AG04450 (cell line): ENCODE results near the gene SYK. TPM values are rescaled to one million over a fixed set of nuclear protein-coding genes. Genes with fewer than 3 reads are reported as not detected.

Experiments
- CTCF ChIA-PET: fragments of 300-600, 350-600 bp; formaldehyde crosslinking; extraction: SDS; loops from one replicate; lab custom pipeline; 2022; ENCODE audit warnings: antibody characterized with exemption, inconsistent platforms; lab: Charles Lee
- POLR2A ChIA-PET: fragments of 350-600 bp; formaldehyde crosslinking; extraction: SDS; loops from one replicate; lab custom pipeline; 2021; ENCODE audit warnings: antibody characterized with exemption, inconsistent platforms; lab: Yijun Ruan, JAX
- DNase-seq: peaks from one replicate; pipeline ENCODE4 v3.0.0-alpha.2; 2011; ENCODE audit warnings: low read depth, low spot score
- H3K27ac ChIP-seq: one replicate; pipeline ENCODE4 v1.5.1; 2012; ENCODE audit warnings: low read depth, low read length, control low read depth
- H3K27me3 ChIP-seq: one replicate; pipeline ENCODE4 v1.6.0; 2012; ENCODE audit warnings: low read length; ENCODE audit not compliant: control insufficient read depth, insufficient read depth
- H3K4me3 ChIP-seq: 2 replicates; pipeline ENCODE4 v1.5.1; 2011; ENCODE audit warnings: mild to moderate bottlenecking, low read depth, low read length, control low read depth
- H3K9me3 ChIP-seq: 2 replicates; pipeline ENCODE4 v1.5.1; 2012; ENCODE audit warnings: low read length; ENCODE audit not compliant: control insufficient read depth, insufficient read depth
- polyA plus RNA-seq: library from polyadenylated mRNA; depleted of rRNA; stranded (reverse); fragments of >200 nt; gene quantifications from 2 replicates; pipeline ENCODE4 v1.2.3, GENCODE V29; 2011
- TF ChIP-seq, protein P1 (sequence below): IDR thresholded peaks from 2 replicates; pipeline ENCODE4 v1.5.1; 2011; ENCODE audit warnings: low read depth, low read length, control low read depth, inconsistent platforms

Gene SYK
- polyA plus RNA-seq, 1 experiment: not detected

DNA sequence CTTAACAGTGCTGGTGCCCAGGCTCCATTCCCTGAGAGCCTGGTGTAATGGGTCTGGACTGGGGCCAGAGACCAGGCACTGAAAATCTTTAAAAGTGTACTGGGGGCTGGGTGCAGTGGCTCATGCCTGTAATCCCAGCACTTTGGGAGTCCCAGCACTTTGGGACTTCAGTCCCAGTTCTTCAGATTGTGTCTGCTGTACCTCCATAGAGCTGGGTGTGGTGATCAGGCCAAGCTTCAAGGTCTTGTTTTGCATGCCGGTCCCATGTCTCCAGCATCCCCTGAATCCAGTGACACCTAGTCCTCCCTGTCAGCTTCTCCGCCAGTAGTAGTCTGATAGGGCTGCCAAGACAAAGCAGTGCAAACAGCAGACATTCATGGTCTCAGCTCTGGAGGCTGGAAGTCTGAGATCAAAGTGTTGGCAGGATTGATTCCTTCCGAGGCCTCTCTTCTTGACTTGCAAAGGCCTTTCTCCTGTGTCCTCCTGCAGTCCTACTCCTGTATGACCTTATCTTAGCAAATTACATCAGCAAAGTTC lies 108.2 kb downstream of the SYK start:
- DNase-seq: no peak
- peaks cover 7% of the 10 kb centered on the region for H3K27me3 ChIP-seq
- no peak overlapping the region for H3K27ac ChIP-seq
- TF ChIP-seq, protein P1, sequence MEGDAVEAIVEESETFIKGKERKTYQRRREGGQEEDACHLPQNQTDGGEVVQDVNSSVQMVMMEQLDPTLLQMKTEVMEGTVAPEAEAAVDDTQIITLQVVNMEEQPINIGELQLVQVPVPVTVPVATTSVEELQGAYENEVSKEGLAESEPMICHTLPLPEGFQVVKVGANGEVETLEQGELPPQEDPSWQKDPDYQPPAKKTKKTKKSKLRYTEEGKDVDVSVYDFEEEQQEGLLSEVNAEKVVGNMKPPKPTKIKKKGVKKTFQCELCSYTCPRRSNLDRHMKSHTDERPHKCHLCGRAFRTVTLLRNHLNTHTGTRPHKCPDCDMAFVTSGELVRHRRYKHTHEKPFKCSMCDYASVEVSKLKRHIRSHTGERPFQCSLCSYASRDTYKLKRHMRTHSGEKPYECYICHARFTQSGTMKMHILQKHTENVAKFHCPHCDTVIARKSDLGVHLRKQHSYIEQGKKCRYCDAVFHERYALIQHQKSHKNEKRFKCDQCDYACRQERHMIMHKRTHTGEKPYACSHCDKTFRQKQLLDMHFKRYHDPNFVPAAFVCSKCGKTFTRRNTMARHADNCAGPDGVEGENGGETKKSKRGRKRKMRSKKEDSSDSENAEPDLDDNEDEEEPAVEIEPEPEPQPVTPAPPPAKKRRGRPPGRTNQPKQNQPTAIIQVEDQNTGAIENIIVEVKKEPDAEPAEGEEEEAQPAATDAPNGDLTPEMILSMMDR: no peak
- no peaks in the 10 kb centered on the region for H3K9me3 ChIP-seq
- CTCF ChIA-PET: interaction anchor here (0.6 to 1.6 kb wide), 2 partner anchors 11 to 41 kb away, joined by 3 to 4 read pairs; no protein-coding TSS in a partner anchor
- POLR2A ChIA-PET: no interaction called here
- no peak overlapping the region for H3K4me3 ChIP-seq

DNA sequence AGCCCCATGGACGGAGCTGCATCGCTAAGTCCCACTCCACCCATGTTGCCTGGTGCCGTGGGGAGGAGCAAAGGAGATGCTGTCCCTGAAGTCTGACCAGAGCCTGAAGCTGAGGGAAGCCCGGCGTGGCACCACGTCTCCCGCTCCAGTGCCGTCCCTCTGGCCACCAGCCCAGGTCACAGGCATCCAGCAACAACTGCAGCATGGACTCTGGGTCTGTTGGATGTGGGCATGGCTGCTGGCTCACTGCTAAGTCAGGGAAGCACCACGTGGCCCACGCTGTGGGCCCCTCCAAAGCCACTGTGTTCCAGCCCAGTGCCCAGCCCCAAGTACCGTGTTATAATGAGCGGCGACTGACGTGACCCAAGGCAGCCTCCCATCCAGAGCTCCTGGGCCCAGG lies 112.6 kb downstream of the SYK start:
- Histone ChIP-seq H3K4me3 (no peak overlapping the region), H3K27me3 (no peaks in the 10 kb centered on the region), H3K9me3 (no peaks in the 10 kb centered on the region), H3K27ac (no peak overlapping the region)
- ChIA-PET POLR2A (interaction anchor here (0.5 kb wide), 1 partner anchor 226 kb away, joined by 4 read pairs; no protein-coding TSS in a partner anchor), CTCF (interaction anchor here (0.6 to 2.8 kb wide), 38 partner anchors 8 to 1032 kb away, joined by 3 to 27 read pairs (median 6); no protein-coding TSS in a partner anchor)
- no peak for DNase-seq
- TF ChIP-seq, protein P1: no peak

DNA sequence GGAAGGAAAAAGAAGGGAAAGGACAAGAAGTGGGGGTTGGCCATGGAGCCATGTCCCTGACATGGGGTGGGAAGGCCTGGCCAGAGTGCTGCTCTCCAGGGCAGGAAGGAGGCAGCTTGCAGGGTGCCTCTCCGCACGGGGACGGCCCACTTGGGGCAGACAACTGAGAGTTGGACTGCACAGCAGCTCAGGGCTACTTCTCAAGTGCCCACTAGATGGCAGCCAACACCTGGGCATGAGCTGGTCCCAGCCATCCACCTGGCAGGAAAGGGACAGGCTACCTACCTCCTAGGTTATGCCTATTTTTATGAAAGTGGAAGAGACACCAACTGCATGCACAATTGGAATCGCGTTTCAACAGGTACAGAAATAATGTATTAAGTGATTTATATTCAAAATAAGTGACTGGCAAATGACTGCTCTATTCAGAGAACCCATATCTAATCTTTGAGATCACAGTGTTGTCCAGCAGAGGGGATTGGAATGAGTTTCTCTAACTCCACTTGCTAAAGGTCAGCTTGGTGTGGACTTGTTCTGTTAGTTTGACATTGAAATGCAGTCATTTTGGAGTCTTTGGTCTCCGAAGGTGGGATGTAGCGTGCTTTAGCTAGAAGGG lies 113.4 kb downstream of the SYK start:
- Histone ChIP-seq H3K27ac (no peak overlapping the region), H3K27me3 (no peaks in the 10 kb centered on the region), H3K9me3 (no peaks in the 10 kb centered on the region; the same call in 1 of the 2 replicates), H3K4me3 (no peak overlapping the region)
- TF ChIP-seq, protein P1: peak; percentile 88
- peak; percentile 51 for DNase-seq
- CTCF ChIA-PET: interaction anchor here (0.6 to 2.8 kb wide), 59 partner anchors 8 to 1031 kb away, joined by 3 to 27 read pairs (median 5); no protein-coding TSS in a partner anchor
- POLR2A ChIA-PET: no interaction called here

DNA sequence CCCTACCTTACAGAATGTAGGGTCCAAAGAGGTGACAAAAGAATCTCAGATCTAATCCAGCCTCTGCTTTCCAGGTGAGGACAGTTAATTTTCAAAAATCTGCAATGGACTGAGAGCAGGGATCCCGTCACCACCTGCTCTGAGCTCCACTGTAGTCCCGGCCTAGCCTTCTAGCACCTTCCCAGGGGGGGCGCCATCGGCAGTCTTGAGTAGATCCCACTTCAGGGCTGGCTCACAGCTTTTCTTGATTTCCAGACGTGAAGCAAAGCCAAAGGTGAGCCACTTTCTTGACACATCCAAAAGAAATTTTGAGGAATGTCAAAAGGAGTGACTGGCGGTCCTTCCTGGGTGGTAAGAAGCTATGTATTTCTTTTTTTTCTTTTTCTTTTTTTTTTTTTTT lies 114.1 kb downstream of the SYK start:
- CTCF ChIA-PET: interaction anchor here (0.6 to 2.8 kb wide), 52 partner anchors 9 to 997 kb away, joined by 3 to 27 read pairs (median 5); no protein-coding TSS in a partner anchor
- Histone ChIP-seq H3K27me3 (no peaks in the 10 kb centered on the region), H3K9me3 (no peaks in the 10 kb centered on the region; the same call in 1 of the 2 replicates), H3K27ac (no peak overlapping the region), H3K4me3 (no peak overlapping the region)
- POLR2A ChIA-PET: no interaction called here
- no peak for DNase-seq
- TF ChIP-seq, protein P1: peak; percentile 45
